Liver (tissue), 9 donors: ENCODE data around the gene HJURP. TPM values are rescaled to one million over a fixed set of nuclear protein-coding genes. Genes with fewer than 3 reads are reported as not detected.

Experiments
- DNase-seq: peaks from one replicate; pipeline ENCODE4 v3.0.0-alpha.2; 2017; ENCODE audit warnings: low spot score
- H3K27ac ChIP-seq, 2 donors: one replicate each; pipeline ENCODE4 v1.7.0; 2013; ENCODE audit warnings: inconsistent platforms in 2 of 2, low read length in 2 of 2, control low read depth in 1 of 2, low read depth in 1 of 2, mild to moderate bottlenecking in 1 of 2
- H3K27me3 ChIP-seq, 4 donors: one replicate each; pipeline versions ENCODE4 v1.6.1 to v1.7.0; 2013; ENCODE audit warnings: low read length in 3 of 4, inconsistent platforms in 1 of 4, mild to moderate bottlenecking in 1 of 4, moderate library complexity in 1 of 4; ENCODE audit not compliant: control insufficient read depth in 4 of 4, insufficient read depth in 4 of 4
- H3K36me3 ChIP-seq, 4 donors: one replicate each; pipeline versions ENCODE4 v1.6.1 to v1.7.0; 2013; ENCODE audit warnings: low read length in 3 of 4, mild to moderate bottlenecking in 3 of 4, low read depth in 1 of 4, moderate library complexity in 1 of 4; ENCODE audit not compliant: control insufficient read depth in 4 of 4, insufficient read depth in 3 of 4
- H3K4me1 ChIP-seq, 4 donors: one replicate each; pipeline versions ENCODE4 v1.6.1 to v1.7.0; 2013; ENCODE audit warnings: low read length in 3 of 4, mild to moderate bottlenecking in 3 of 4, moderate library complexity in 1 of 4; ENCODE audit not compliant: control insufficient read depth in 4 of 4, insufficient read depth in 4 of 4
- H3K4me3 ChIP-seq, 3 donors: one replicate each; pipeline versions ENCODE4 v1.6.1 to v1.7.0; 2013; ENCODE audit warnings: low read length in 3 of 3, control low read depth in 1 of 3, low read depth in 1 of 3, mild to moderate bottlenecking in 1 of 3
- H3K9ac ChIP-seq, 2 donors: one replicate each; pipeline ENCODE4 v1.7.0; 2013; ENCODE audit warnings: low read length in 2 of 2, mild to moderate bottlenecking in 2 of 2, moderate library complexity in 2 of 2, control low read depth in 1 of 2, low read depth in 1 of 2
- H3K9me3 ChIP-seq, 4 donors: one replicate each; pipeline versions ENCODE4 v1.6.1 to v1.7.0; 2013; ENCODE audit warnings: low read length in 3 of 4; ENCODE audit not compliant: control insufficient read depth in 4 of 4
- EGR1 ChIP-seq, 2 donors: IDR thresholded peaks; 2 replicates each; pipeline ENCODE4 v1.6.1; 2016 to 2018; ENCODE audit warnings: antibody characterized with exemption in 2 of 2, low read depth in 2 of 2
- FOXA1 ChIP-seq: IDR thresholded peaks from 2 replicates; pipeline ENCODE4 v1.6.1; 2016; ENCODE audit warnings: antibody characterized with exemption
- FOXA2 ChIP-seq: IDR thresholded peaks from 2 replicates; pipeline ENCODE4 v1.6.1; 2016; ENCODE audit warnings: antibody characterized with exemption
- GABPA ChIP-seq, 2 donors: IDR thresholded peaks in 1 of 2; conservative IDR thresholded peaks in 1 of 2; 2 replicates each; pipeline ENCODE4 v1.6.1; 2016; ENCODE audit warnings: antibody characterized with exemption in 2 of 2, mild to moderate bottlenecking in 1 of 2, moderate library complexity in 1 of 2
- HNF4A ChIP-seq, 2 donors: conservative IDR thresholded peaks; 2 replicates each; pipeline ENCODE4 v1.6.1; 2016; ENCODE audit warnings: antibody characterized with exemption in 2 of 2, mild to moderate bottlenecking in 2 of 2
- HNF4G ChIP-seq: IDR thresholded peaks from 2 replicates; pipeline ENCODE4 v1.6.1; 2016; ENCODE audit warnings: antibody characterized with exemption
- JUND ChIP-seq, 2 donors: IDR thresholded peaks; 2 replicates each; pipeline ENCODE4 v1.6.1; 2016; ENCODE audit warnings: antibody characterized with exemption in 2 of 2
- NR2F2 ChIP-seq: IDR thresholded peaks from 2 replicates; pipeline ENCODE4 v1.6.1; 2016; ENCODE audit warnings: antibody characterized with exemption
- RAD21 ChIP-seq, 2 donors: IDR thresholded peaks; 2 replicates each; pipeline ENCODE4 v1.6.1; 2016; ENCODE audit warnings: antibody characterized with exemption in 2 of 2, mild to moderate bottlenecking in 2 of 2
- RXRA ChIP-seq, 2 donors: IDR thresholded peaks; 2 replicates each; pipeline ENCODE4 v1.6.1; 2017 to 2018; ENCODE audit warnings: antibody characterized with exemption in 2 of 2, mild to moderate bottlenecking in 1 of 2
- SP1 ChIP-seq: IDR thresholded peaks from 2 replicates; pipeline ENCODE4 v1.6.1; 2018; ENCODE audit warnings: antibody characterized with exemption, mild to moderate bottlenecking
- TAF1 ChIP-seq: conservative IDR thresholded peaks from 2 replicates; pipeline ENCODE4 v1.6.1; 2016; ENCODE audit warnings: antibody characterized with exemption, mild to moderate bottlenecking
- YY1 ChIP-seq: IDR thresholded peaks from 2 replicates; pipeline ENCODE4 v1.6.1; 2016; ENCODE audit warnings: antibody characterized with exemption, mild to moderate bottlenecking
- WGBS: extraction: QIAGEN DNeasy Blood & Tissue Kit; methylation state at CpG from one replicate; pipeline ENCODE4 v1.1.7; 2013; 5-methylcytosine and 5-hydroxymethylcytosine counted together
- polyA plus RNA-seq, 2 donors: library from polyadenylated mRNA; stranded (reverse) in 1 of 2; unstranded in 1 of 2; fragments of 200-250 nt in 1 of 2; fragments of >200 nt in 1 of 2; fragmentation: Nextera tagmentation in 1 of 2; extraction: Ambion mirVana in 1 of 2; gene quantifications; one replicate each; pipeline versions ENCODE4 v1.2.1 to v1.2.3, GENCODE V29; 2013 to 2015
- total RNA-seq, 2 donors: library from RNA; depleted of rRNA; stranded (reverse); fragments of >200 nt; gene quantifications; one replicate each; pipeline ENCODE4 v1.2.3, GENCODE V29; 2014
- TF ChIP-seq, protein P1 (sequence below): IDR thresholded peaks from 2 replicates; pipeline ENCODE4 v1.6.1; 2016; ENCODE audit warnings: antibody characterized with exemption, mild to moderate bottlenecking
- TF ChIP-seq, protein P2 (sequence below): IDR thresholded peaks from 2 replicates; pipeline ENCODE4 v1.6.1; 2016; ENCODE audit warnings: antibody characterized with exemption
- TF ChIP-seq, protein P3 (sequence below): fragments of 150-350 bp; IDR thresholded peaks from 2 replicates; pipeline ENCODE4 v1.5.1; 2017; ENCODE audit warnings: improper control_type of control experiment, low read depth, low read length; ENCODE audit not compliant: missing input control
- TF ChIP-seq, protein P4 (sequence below): IDR thresholded peaks from 2 replicates; pipeline ENCODE4 v1.6.1; 2016; ENCODE audit warnings: antibody characterized with exemption
- TF ChIP-seq, protein P5 (sequence below): IDR thresholded peaks from 2 replicates; pipeline ENCODE4 v1.6.1; 2016; ENCODE audit warnings: antibody characterized with exemption
- donor health status: healthy.
- donor health status: healthy.
- donor health status: healthy.
- donor health status: healthy.
- donor health status: healthy.

Gene HJURP
- total and polyA plus RNA-seq, 4 donors: 0.08 to 32.9 (median 1.4) TPM

DNA sequence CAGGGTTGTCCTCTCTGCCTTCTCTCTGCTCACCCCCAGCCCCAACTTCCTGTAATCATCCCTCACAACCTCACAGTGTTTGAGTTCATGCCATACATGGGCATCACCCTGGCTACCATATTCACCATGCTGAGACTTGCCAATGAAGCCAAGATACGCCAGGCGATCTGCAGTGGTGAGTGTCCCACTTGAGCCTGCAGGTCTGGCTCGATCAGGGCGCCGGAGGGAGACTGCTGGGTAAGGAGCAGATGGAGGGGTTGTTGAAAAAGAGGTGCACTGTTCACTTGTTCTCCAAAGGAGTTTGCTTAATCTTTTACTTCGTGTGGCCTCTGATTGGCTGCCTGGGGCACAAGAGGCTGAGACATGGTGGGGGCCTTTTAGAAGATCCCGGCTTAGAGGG, 61.6 kb downstream of the HJURP start:
- no peak overlapping the region for H3K27ac ChIP-seq
- WGBS: 92% methylated on average over 7 of the region's 7 CpGs
- no peak for DNase-seq
- no peaks in the 10 kb centered on the region for H3K4me1 ChIP-seq
- H3K36me3 ChIP-seq: no peaks in the 10 kb centered on the region
- no peak for TF ChIP-seq RAD21 (IDR thresholded peaks at IDR 0.05)
- TF ChIP-seq FOXA1: no peak
- no peak for TF ChIP-seq HNF4A (conservative IDR thresholded peaks at IDR 0.05)
- TF ChIP-seq JUND (IDR thresholded peaks at IDR 0.05): no peak
- TF ChIP-seq, protein P1, sequence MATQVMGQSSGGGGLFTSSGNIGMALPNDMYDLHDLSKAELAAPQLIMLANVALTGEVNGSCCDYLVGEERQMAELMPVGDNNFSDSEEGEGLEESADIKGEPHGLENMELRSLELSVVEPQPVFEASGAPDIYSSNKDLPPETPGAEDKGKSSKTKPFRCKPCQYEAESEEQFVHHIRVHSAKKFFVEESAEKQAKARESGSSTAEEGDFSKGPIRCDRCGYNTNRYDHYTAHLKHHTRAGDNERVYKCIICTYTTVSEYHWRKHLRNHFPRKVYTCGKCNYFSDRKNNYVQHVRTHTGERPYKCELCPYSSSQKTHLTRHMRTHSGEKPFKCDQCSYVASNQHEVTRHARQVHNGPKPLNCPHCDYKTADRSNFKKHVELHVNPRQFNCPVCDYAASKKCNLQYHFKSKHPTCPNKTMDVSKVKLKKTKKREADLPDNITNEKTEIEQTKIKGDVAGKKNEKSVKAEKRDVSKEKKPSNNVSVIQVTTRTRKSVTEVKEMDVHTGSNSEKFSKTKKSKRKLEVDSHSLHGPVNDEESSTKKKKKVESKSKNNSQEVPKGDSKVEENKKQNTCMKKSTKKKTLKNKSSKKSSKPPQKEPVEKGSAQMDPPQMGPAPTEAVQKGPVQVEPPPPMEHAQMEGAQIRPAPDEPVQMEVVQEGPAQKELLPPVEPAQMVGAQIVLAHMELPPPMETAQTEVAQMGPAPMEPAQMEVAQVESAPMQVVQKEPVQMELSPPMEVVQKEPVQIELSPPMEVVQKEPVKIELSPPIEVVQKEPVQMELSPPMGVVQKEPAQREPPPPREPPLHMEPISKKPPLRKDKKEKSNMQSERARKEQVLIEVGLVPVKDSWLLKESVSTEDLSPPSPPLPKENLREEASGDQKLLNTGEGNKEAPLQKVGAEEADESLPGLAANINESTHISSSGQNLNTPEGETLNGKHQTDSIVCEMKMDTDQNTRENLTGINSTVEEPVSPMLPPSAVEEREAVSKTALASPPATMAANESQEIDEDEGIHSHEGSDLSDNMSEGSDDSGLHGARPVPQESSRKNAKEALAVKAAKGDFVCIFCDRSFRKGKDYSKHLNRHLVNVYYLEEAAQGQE: no peak
- TF ChIP-seq TAF1: no peak
- TF ChIP-seq, protein P2, sequence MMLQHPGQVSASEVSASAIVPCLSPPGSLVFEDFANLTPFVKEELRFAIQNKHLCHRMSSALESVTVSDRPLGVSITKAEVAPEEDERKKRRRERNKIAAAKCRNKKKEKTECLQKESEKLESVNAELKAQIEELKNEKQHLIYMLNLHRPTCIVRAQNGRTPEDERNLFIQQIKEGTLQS: no peak
- TF ChIP-seq, protein P3, sequence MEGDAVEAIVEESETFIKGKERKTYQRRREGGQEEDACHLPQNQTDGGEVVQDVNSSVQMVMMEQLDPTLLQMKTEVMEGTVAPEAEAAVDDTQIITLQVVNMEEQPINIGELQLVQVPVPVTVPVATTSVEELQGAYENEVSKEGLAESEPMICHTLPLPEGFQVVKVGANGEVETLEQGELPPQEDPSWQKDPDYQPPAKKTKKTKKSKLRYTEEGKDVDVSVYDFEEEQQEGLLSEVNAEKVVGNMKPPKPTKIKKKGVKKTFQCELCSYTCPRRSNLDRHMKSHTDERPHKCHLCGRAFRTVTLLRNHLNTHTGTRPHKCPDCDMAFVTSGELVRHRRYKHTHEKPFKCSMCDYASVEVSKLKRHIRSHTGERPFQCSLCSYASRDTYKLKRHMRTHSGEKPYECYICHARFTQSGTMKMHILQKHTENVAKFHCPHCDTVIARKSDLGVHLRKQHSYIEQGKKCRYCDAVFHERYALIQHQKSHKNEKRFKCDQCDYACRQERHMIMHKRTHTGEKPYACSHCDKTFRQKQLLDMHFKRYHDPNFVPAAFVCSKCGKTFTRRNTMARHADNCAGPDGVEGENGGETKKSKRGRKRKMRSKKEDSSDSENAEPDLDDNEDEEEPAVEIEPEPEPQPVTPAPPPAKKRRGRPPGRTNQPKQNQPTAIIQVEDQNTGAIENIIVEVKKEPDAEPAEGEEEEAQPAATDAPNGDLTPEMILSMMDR: no peak
- TF ChIP-seq, protein P4, sequence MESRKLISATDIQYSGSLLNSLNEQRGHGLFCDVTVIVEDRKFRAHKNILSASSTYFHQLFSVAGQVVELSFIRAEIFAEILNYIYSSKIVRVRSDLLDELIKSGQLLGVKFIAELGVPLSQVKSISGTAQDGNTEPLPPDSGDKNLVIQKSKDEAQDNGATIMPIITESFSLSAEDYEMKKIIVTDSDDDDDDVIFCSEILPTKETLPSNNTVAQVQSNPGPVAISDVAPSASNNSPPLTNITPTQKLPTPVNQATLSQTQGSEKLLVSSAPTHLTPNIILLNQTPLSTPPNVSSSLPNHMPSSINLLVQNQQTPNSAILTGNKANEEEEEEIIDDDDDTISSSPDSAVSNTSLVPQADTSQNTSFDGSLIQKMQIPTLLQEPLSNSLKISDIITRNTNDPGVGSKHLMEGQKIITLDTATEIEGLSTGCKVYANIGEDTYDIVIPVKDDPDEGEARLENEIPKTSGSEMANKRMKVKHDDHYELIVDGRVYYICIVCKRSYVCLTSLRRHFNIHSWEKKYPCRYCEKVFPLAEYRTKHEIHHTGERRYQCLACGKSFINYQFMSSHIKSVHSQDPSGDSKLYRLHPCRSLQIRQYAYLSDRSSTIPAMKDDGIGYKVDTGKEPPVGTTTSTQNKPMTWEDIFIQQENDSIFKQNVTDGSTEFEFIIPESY: no peak
- TF ChIP-seq GABPA (IDR thresholded peaks at IDR 0.05 in 1 of 2, conservative IDR thresholded peaks at IDR 0.05 in 1 of 2): no peak
- no peak for TF ChIP-seq FOXA2
- no peak for TF ChIP-seq EGR1 (IDR thresholded peaks at IDR 0.05; ENCODE audit: low read depth in 2 of 2)
- no peak for TF ChIP-seq SP1
- TF ChIP-seq HNF4G: no peak
- TF ChIP-seq RXRA (IDR thresholded peaks at IDR 0.05): no peak
- TF ChIP-seq, protein P5, sequence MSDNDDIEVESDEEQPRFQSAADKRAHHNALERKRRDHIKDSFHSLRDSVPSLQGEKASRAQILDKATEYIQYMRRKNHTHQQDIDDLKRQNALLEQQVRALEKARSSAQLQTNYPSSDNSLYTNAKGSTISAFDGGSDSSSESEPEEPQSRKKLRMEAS: no peak
- TF ChIP-seq NR2F2: no peak
- H3K27me3 ChIP-seq: no peaks in the 10 kb centered on the region
- no peaks in the 10 kb centered on the region for H3K9me3 ChIP-seq
- H3K9ac ChIP-seq: no peak overlapping the region
- no peak overlapping the region for H3K4me3 ChIP-seq

DNA sequence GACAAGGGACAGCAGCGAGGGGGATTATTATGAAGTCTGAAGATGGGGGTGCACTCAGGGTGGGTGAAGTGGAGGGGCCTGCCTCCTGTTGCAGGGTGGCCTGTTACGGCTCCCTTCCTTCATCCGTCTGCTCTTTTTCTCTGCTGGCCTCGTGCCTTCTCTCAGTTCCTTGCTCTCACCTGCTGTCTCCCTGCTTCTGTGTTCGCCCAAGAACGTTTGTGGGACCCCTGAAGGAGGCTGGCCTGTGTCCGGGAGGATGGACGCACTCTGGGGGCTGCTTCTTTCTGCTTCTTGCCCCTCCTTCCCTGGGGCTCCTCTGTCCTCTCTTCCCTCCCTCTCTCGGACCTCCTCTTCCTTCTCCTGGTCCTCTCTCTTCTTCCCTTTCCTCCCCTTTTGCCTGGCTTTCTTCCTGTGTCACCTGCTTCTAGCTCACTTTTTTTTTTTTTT, 62.4 kb downstream of the HJURP start:
- no peak for DNase-seq
- no peaks in the 10 kb centered on the region for H3K27me3 ChIP-seq
- H3K4me1 ChIP-seq: no peaks in the 10 kb centered on the region
- no peak overlapping the region for H3K4me3 ChIP-seq
- WGBS: 85% methylated on average over 9 of the region's 9 CpGs
- H3K9ac ChIP-seq: no peak overlapping the region
- no peak overlapping the region for H3K27ac ChIP-seq
- H3K36me3 ChIP-seq: no peaks in the 10 kb centered on the region
- no peaks in the 10 kb centered on the region for H3K9me3 ChIP-seq
- TF ChIP-seq, protein P3: no peak
- TF ChIP-seq FOXA2 (no peak), HNF4G (no peak), TAF1 (no peak), JUND (IDR thresholded peaks at IDR 0.05) (no peak), GABPA (IDR thresholded peaks at IDR 0.05 in 1 of 2, conservative IDR thresholded peaks at IDR 0.05 in 1 of 2) (no peak), NR2F2 (no peak), YY1 (no peak), HNF4A (conservative IDR thresholded peaks at IDR 0.05) (no peak)
- TF ChIP-seq, protein P5: no peak
- TF ChIP-seq, protein P1: no peak
